Measurements from ENCODE around the gene PEX16.

The PEX16 gene

GRCh38 chr11:45930951-45931570 lies 13.4 kb upstream of the PEX16 start:
- DNase-seq (ENCODE audit: low read depth, low spot score) = no peak

- DNase-seq (ENCODE audit: low read depth, low spot score) = no peak
Observed at GRCh38 chr11:45930031-45930794, 12.5 kb upstream of the PEX16 start.

GRCh38 chr11:45929486-45930030 lies 11.9 kb upstream of the PEX16 start:
- no peak for DNase-seq (ENCODE audit: low read depth, low spot score)

GRCh38 chr11:45928535-45929215 lies 11.0 kb upstream of the PEX16 start:
- no peak for DNase-seq (ENCODE audit: low read depth, low spot score)

DNA sequence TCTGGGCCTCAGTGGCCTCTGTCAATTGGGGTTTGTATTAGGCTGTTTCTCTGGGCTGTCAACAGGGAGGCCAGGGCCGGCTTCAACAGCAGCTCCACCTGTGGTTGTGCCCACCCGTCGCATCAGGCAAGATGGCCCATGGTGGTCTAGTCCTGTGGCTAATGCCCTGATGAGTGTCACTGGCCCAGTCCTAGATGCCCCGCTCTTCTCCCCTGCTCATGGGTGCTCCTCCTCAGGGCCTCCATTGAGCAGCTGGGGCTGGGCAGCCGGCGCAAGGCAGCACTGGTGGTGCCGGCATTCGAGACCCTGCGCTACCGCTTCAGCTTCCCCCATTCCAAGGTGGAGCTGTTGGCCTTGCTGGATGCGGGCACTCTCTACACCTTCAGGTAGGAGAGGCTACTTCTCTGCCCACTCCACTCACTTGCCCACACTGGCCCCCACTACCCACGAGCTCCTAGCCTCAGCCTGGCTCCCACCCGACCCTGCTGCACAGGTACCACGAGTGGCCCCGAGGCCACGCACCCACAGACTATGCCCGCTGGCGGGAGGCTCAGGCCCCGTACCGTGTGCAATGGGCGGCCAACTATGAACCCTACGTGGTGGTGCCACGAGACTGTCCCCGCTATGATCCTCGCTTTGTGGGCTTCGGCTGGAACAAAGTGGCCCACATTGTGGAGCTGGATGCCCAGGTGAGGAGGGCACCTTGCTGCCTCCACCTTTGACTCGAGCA lies 10.2 kb upstream of the PEX16 start:
- no peak for DNase-seq (ENCODE audit: low read depth, low spot score)

DNA sequence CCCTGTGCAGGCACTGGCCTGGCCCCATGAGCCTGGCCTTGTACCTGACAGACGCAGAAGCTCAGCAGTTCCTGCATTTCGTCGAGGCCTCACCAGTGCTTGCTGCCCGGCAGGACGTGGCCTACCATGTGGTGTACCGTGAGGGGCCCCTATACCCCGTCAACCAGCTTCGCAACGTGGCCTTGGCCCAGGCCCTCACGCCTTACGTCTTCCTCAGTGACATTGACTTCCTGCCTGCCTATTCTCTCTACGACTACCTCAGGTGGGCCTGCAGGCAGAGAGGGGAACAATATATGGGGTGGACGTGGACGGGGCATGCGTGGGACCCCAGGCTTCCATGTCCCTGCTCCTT lies 9.6 kb upstream of the PEX16 start:
- DNase-seq (ENCODE audit: low read depth, low spot score) = no peak

GRCh38 chr11:45926536-45927331 lies 9.1 kb upstream of the PEX16 start:
- DNase-seq (ENCODE audit: low read depth, low spot score) = no peak

DNA sequence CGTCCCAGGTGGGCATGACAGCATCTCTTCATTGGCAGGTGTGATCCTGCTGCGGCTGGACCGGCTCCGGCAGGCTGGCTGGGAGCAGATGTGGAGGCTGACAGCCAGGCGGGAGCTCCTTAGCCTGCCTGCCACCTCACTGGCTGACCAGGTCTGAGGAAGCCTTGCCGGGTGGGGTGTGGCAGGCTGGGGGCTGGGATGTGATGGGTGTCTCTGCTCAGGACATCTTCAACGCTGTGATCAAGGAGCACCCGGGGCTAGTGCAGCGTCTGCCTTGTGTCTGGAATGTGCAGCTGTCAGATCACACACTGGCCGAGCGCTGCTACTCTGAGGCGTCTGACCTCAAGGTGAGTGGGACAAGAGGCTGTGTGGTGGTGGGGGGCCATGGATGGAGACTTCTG lies 8.3 kb upstream of the PEX16 start:
- DNase-seq (ENCODE audit: low read depth, low spot score) = no peak

- DNase-seq (ENCODE audit: low read depth, low spot score) = no peak
Observed at GRCh38 chr11:45925550-45925949, 7.9 kb upstream of the PEX16 start.

- no peak for DNase-seq (ENCODE audit: low read depth, low spot score)
Observed at GRCh38 chr11:45924927-45925326, 7.2 kb upstream of the PEX16 start.

GRCh38 chr11:45924036-45924915 lies 6.6 kb upstream of the PEX16 start:
- DNase-seq (ENCODE audit: low read depth, low spot score) = no peak

DNA sequence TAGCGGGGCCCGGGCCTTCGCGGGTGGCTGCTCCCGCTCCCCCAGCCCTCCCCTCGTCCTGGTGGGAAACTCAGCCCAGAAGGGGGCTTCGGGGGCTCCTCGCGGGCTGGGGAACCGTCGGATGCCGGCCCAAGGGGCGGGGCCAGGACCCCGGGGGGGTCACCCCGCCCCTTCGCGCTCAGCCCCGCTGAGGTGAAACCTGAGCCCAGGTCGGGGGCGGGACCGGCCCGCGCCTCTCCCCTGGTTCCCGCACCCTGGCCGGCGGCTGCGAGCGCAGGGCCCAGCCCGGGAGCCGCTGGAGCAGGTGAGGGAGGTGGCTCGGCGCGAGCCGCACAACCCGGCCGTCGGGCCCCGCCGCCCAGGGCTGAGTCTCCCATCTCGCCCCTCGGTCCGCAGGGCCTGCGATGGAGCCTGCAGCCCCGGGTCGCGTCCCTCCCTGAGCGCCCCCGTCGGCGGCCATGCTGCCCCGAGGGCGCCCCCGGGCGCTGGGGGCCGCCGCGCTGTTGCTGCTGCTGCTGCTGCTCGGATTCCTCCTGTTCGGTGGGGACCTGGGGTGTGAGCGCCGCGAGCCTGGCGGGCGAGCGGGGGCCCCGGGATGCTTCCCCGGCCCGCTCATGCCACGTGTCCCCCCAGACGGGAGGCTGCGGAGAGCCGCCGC lies 4.9 kb upstream of the PEX16 start, which contains the start of gene LARGE2:
TSS of gene LARGE2 (plus strand) at position 232 of the 658 bp plus-strand sequence. CDS start at position 459, 227 bp downstream.
- no peak for DNase-seq (ENCODE audit: low read depth, low spot score)

DNA sequence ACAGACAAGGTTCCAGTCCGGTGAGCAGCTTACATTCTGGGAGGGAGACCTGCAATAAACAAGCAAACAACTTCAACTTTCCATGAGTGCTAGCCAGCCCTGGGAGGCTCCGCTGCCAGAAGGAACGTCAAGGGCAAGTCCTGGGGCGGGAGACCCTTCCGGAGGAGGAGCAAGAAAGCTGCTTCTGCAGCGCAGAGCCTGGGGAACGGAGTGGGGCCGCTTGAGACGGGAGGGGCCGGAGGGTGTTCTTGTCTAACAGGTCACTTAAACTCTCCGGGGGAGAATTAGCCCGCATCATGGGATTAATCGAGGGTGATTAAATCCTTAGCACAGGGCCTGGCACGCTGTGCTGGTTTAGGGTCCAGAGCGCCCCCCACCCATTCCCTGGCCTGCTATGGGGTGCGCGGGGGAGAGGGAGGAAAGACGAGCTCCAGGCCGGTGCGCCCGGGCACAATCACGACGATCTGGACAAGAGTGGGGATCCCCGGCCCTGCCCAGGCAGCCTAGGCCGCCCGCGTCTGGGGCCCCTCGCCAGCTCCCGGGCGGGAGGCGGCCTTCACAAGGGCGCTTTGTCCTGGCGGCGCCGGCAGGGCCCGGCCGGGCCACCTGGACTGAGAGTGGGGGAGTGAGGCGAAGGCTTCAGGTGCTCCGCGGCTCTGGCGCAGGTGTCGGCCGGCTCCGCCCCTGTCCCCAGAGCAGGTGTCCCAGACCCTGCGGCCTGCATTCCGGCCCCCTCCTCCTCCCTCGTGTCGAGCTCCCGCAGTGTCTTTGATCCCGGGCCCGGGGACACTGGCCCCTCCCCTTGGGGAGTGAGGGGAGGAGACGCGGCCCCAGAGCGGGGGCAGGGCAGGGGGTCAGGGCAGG lies 4.1 kb upstream of the PEX16 start:
- no peak for DNase-seq (ENCODE audit: low read depth, low spot score)

GRCh38 chr11:45920531-45921477 lies 3.1 kb upstream of the PEX16 start:
- no peak for DNase-seq (ENCODE audit: low read depth, low spot score)

DNA sequence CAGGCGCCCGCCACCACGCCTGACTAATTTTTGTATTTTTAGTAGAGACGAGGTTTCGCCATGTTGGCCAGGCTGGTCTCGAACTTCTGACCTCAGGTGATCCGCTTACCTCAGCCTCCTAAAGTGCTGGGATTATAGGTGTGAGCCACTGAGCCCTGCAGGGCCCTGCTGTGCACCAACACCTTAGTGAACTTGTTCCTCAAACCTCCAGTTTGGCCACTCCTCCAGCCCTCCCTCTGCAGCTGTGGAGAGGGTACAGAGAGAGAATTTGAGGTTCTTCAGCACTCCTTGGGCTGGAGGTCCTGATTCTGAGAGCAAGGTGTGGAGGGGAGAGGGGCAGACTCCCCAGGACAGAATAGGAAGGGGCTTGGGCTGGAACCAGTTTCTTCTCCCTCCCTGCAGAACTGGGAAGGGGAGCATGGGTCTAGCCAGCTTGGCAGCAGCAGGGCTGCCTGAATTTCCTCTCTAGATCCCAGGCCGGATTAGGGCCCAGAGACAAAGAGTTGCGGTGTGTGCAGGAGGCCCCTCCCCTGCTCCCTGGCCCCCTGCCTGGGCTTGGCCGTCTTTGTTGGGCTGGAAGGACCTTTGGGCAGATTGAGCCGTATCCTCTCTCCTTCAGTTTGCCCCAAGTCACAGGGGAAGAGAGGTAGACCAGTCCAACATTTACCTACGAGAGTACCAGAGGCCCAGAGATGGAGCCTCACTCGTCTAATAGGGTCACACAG lies 2.3 kb upstream of the PEX16 start:
- DNase-seq (ENCODE audit: low read depth, low spot score) = no peak

- DNase-seq (ENCODE audit: low read depth, low spot score) = no peak
Observed at GRCh38 chr11:45918962-45919675, 1.4 kb upstream of the PEX16 start.
